Activated T-cell treated with anti-CD3 and anti-CD28 coated beads, Interleukin-2, amount 50 U/mL, for 1 hour (primary cell): ENCODE data around the gene SLC24A4.

ENCODE experiments used
- DNase-seq: peaks from one replicate; pipeline ENCODE4 v3.0.0-alpha.2; 2020

SLC24A4 gene

DNA sequence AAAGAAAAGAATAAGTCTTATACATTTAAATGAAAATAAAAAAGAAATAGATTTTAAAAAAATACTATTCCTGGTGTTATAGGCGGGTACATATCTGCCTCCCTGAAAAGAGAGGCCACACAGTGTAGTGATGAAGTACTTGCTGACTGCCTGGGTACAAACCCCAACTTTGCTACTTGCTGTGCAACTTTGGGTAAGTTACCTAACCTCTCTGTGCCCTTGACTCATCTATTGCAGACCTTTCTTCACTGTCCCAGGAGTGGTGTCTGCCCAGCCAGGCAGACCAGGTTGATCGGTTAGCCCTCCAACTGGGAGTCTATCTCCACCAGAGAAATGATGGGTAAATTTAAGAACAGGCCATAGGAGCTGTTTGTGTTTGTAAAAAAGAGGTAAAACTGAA is 82.0 kb downstream of the SLC24A4 start:
- no peak for DNase-seq

- no peak for DNase-seq
Measured at GRCh38 chr14:92407410-92407809, 84.4 kb downstream of the SLC24A4 start.

- no peak for DNase-seq
Measured at GRCh38 chr14:92409043-92409442, 86.1 kb downstream of the SLC24A4 start.

DNA sequence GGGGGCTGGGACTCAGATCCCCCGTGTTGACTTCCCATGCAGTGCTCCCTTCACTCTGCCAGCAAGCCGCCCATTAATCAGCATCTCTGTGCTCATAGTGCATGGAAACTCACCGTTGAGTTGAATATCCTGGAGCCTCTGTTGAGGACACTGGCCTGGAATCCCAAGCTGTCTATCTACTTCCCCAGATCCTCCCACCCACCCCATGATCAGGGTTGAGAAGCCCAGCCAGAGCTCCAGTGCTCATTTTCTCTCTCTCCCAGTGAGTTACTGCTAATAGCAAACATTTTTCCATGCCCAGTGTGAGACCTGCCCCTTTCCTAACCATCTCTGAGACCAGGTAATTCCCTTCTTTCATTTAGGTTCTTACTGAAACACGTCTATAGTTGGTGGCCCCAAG is 88.2 kb downstream of the SLC24A4 start:
- no peak for DNase-seq

GRCh38 chr14:92411941-92412340 is 89.0 kb downstream of the SLC24A4 start:
- DNase-seq = no peak

- DNase-seq = no peak
Measured at GRCh38 chr14:92412912-92413311, 89.9 kb downstream of the SLC24A4 start.

GRCh38 chr14:92413379-92413778 is 90.4 kb downstream of the SLC24A4 start:
- DNase-seq = no peak

DNA sequence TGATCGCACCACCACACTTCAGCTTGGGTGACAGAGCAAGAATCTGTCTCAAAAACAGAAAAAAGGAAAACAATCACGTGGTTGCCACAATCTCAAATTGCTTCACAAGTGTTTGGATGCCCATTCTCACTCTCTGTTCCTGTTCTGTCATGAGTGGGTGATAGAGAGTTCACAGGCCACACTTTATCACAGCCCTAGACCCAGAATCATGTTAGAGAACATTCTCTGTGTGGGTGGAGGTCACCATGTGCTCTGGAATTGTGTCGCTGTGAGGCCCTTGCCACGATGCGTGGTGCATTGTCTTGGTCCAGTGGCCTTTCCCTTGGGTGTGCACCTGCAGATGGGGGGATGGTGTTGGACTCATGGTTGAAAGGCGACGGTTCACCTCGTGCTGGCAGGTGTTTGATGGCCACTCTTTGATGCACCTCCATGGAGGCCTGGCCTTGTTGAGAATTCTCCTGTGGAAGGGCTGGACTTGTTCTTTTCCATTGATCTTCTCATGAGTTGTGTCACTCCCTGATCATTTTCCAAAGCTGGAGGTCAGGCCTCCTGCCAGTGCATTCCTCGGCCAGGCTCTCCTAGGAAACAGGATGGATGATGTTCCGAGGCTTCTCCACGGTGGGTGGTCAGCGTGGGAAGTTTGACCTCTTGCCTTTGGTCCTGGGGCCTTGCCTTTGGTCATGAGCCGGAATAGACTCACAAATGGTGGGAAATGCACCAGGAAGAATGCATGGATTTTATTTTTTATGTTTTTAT is 91.9 kb downstream of the SLC24A4 start:
- no peak for DNase-seq

- no peak for DNase-seq
Measured at GRCh38 chr14:92415969-92416368, 93.0 kb downstream of the SLC24A4 start.

DNA sequence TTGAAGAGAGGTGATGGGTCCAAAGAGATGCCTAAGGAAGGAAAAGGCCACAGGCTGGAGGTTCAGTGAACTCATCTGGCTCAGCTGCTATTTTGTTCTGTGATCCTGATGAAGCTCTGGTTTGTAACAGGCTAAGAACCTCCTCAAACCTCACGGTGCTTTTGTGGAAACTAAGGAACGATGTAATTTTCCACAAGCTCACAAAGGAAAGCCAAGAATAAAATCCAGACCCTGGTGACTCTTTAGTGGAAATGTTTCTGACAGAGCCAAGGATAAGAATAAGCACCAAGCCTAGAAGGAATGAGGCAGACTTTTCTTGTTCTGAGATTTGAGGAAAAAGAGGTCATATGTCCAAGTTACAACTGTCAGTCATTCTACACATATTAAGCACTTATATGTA is 93.6 kb downstream of the SLC24A4 start:
- DNase-seq = no peak

- DNase-seq = no peak
Measured at GRCh38 chr14:92417759-92418158, 94.8 kb downstream of the SLC24A4 start.

GRCh38 chr14:92421751-92422150 is 98.8 kb downstream of the SLC24A4 start:
- DNase-seq = no peak

DNA sequence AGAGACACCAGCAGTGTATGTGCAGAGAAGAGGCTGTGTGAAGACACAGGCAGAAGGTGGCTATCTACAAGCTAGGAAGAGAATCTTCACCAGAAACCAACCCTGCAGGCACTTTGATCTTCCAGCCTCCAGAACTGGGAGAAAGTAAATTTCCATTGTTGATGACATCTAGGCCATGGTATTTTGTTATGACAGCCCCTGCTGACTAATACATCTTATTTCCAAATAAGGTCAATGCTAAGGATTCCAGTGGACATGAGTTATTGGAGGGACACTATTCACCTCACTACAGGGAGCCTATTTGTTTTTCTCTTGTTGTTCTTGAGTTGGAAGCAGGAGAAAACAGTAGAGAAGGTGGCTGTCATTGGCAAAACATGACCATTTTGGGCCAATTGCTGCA is 102.1 kb downstream of the SLC24A4 start:
- DNase-seq = no peak

GRCh38 chr14:92426237-92426636 is 103.3 kb downstream of the SLC24A4 start:
- no peak for DNase-seq

DNA sequence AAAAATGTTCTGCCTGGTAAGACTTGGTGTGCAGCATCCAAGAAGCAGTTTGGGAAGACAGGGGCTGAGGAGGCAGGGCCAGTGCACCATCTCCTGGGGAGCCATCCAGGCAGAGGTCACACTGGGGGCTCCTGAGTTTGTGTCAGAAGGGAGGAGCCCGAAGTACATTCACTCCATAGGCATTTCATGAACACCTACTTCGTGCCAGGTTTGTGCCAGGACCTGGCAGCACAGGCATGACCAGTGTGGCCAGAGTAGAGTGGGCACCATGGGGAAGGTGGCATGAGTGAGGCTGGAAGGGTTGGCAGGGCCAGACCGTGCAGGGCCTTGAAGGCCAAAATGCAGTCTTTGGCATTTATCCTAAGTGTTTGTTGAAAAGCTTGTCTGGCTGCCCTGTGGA is 104.1 kb downstream of the SLC24A4 start:
- DNase-seq = no peak

- no peak for DNase-seq
Measured at GRCh38 chr14:92430686-92431085, 107.7 kb downstream of the SLC24A4 start.

GRCh38 chr14:92431199-92431725 is 108.3 kb downstream of the SLC24A4 start:
- DNase-seq = no peak

- no peak for DNase-seq
Measured at GRCh38 chr14:92433407-92433806, 110.4 kb downstream of the SLC24A4 start.

DNA sequence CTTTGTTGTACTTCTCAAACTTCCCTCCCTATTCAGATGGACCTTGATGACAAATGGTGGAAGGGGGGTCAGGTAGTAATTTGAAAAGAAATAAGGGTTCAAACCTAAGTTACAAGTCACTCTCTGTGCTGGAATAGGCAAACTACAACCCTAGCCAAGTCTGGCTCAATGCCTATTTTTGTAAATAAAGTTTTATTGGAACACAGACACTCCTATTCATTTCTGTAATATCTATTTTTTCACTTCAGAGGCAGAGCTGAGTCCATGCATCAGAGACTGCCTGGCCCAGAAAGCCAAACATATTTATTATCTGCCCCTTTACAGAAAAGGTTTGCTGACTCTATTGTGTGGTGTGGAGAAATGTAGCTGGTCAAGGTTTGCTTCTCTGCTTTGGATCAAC is 112.2 kb downstream of the SLC24A4 start:
- DNase-seq = no peak

- DNase-seq = no peak
Measured at GRCh38 chr14:92436115-92436776, 113.3 kb downstream of the SLC24A4 start.

- DNase-seq = no peak
Measured at GRCh38 chr14:92437309-92437708, 114.3 kb downstream of the SLC24A4 start.

DNA sequence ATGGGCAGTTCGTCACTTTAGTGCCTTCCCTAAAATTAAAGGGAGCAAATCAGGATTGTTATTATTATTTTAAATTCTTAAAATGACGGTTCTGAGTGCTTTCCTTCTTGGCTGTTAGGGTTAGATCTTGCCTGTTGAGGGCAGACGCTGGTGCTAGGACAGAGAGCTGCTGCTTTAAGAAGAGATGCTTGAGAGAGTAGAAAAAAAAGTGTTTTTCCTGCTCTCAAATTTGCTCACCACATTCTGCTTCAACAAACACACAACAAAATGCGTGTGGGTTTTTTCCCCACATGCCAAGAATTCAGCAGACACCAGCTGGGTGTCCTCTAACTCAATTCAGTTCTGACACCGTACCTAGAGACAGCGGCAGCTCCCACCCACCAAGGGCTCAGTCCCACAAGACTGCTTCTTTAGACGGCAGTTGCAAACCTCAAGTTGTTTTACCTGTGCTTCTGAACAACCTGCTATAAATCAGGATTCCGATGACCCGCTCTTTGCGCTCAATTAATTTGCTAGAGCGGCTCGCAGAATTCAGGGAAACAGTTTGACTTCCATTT is 114.8 kb downstream of the SLC24A4 start:
- no peak for DNase-seq

DNA sequence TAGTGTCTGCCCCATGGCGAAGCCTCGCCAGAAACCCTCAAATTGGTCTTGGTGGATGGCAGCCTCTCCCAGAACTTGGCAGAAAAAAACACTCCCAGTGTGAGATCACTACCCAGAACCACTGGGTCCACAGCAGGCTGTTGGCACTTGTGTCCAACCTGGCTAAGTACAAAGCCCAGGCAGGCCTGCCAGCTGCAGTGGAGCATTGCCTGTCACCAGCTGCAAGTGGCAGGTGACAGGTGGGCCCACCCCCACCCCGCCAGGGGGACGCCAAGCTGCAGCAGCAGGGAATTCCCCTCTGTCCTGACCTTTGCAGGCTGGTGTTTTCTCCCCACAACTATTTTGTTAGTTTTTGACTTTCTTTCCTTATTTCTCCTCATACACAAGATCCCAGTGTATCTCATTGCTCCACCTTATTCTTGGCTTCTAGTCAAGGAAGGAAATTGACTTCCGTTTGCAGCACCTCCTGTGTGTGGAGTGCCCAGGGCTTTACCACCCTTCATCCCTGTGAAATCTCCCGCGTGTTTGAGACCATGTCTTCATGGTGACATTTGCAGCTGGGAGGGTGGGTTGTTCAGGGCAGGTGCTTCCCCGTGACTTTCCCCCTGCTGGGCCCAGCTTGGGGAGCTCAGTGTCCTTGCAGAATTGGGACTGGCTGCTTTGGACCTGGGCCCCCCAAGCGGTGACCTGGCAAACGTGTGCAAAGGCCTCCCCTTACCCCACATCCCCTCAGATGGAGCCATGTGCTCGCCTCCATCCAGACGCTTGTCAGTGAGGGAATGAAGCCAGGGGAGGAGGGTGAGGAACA is 116.8 kb downstream of the SLC24A4 start:
- DNase-seq = no peak
